C4-2B (cell line): ENCODE data around the gene LIN7C.

ENCODE experiments used
- H3K27ac ChIP-seq: fragments of 450-650 bp; 2 replicates; pipeline ENCODE4 v1.5.1; 2017
- ZFX ChIP-seq: fragments of 450-650 bp; IDR thresholded peaks from 2 replicates; pipeline ENCODE4 v1.6.1; 2017
- TF ChIP-seq, protein P1 (sequence below): fragments of 450-650 bp; conservative IDR thresholded peaks from 2 replicates; pipeline ENCODE4 v1.5.1; 2017; ENCODE audit warnings: mild to moderate bottlenecking

LIN7C gene

DNA sequence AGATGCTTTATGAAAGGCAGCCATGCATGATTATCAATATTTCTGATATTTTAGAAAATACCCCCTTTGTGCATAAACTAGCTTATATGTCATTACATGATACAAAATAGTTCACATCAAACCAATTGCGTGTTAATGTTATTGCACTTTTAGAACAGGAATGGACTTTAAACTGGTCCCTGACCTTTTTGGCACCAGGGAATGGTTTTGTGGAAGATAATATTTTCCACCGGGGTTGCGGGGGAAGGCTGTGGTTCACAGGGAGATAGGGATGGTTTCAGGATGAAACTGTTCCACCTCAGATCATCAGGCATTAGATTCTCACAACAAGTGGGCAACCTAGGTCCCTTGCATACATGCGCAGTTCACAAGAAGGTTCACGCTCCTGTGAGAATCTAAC lies 17.5 kb downstream of the LIN7C start:
- TF ChIP-seq, protein P1, sequence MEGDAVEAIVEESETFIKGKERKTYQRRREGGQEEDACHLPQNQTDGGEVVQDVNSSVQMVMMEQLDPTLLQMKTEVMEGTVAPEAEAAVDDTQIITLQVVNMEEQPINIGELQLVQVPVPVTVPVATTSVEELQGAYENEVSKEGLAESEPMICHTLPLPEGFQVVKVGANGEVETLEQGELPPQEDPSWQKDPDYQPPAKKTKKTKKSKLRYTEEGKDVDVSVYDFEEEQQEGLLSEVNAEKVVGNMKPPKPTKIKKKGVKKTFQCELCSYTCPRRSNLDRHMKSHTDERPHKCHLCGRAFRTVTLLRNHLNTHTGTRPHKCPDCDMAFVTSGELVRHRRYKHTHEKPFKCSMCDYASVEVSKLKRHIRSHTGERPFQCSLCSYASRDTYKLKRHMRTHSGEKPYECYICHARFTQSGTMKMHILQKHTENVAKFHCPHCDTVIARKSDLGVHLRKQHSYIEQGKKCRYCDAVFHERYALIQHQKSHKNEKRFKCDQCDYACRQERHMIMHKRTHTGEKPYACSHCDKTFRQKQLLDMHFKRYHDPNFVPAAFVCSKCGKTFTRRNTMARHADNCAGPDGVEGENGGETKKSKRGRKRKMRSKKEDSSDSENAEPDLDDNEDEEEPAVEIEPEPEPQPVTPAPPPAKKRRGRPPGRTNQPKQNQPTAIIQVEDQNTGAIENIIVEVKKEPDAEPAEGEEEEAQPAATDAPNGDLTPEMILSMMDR: no peak
- no peak for TF ChIP-seq ZFX
- no peak overlapping the region for H3K27ac ChIP-seq

DNA sequence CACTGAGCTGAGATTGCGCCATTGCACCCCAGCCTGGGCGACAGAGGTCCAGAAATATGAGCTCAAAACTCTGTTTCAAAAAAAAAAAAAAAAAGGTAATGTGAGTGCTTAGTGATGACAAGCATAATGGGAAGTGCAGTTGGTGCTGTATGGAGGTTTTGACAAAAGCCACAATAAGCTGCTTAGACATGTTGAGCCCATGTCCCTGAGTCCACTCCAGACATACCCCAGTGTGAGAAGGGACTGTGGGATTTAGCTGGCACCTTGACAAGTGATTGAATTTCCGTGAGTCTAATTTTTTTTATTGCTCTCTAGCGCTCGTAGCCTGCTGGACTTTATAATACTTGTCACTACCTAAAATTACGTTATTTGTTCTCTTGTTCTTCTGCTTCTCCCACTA lies 18.9 kb downstream of the LIN7C start:
- H3K27ac ChIP-seq: no peak overlapping the region
- TF ChIP-seq, protein P1: no peak
- no peak for TF ChIP-seq ZFX

DNA sequence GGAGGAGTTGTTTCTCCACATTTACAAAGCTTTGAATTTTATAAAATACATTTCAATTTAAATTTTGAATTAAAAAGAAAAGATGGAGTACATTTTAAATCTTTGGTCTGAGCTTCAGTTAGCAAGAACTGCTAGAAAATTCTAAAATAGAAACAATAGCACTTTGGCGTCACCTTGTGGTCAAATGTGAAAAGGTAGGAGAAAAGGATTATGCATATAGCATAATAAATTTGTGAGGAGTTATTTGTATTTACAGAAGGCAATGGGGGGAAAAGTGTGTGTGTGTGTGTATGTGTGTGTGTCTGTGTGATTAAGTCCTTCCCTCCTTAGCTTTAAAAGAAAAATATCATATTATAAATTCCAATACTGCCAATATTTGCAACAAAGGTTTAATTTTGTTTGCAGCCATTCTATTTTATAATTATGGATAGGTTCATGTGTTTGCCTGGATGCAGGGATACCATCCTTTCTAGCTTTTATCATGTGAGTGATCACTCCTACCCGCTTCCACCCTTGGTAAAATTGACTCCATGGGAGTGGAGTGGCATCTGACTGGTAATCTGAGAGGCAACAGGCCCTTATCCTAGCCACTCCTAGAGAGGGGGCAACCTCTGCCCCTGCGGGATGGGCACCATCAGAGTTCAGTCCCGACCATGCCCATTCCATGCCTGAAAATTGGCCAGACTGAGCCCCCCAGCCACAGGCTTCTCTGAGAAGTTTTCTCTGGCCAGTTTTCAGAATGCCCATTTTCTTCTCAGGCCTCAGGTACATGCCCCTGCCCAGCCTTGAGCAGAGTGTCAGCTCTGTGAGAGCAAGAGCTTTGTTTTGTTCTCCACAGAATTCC lies 20.4 kb downstream of the LIN7C start:
- TF ChIP-seq, protein P1: peak; percentile 99
- TF ChIP-seq ZFX: no peak
- no peak overlapping the region for H3K27ac ChIP-seq

DNA sequence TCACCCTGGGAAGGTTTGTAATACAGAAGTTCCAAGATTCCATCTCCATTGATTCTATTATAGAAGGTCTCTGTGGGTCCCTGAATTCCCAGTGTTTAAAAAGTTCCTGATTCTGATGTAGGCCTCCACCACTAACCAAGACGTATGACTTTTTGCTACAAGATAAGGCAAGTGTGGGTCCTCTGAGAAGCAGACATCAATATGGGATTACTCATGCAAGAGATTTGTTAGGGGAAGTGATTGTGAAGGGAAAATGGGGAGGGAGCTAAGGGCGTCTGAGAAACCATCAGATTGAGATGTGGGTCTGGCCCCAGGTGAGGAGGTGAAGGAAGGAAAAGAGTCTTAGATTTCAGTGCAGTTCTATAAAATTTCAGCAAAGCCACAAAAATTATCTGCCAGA lies 23.8 kb downstream of the LIN7C start:
- TF ChIP-seq ZFX: no peak
- TF ChIP-seq, protein P1: no peak
- H3K27ac ChIP-seq: no peak overlapping the region

DNA sequence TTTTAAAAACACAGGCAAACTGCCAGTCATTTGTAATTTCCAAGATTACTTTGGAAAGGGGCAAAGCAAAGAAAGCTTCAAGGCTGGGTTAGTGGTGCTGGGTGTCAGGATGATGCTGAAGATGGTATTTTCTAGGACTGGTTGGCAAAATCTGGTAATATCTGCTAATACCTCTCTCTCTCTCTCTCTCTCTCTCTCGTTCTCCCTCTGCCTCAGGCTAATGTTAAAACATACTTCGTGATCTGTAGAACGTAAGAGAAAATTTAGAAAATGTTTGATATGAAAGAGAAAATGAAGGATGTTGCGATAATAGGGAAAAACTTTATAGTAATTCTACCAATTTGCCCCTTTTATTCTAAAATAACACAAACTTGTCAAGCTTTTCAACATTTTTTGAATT lies 24.6 kb downstream of the LIN7C start:
- TF ChIP-seq, protein P1: no peak
- no peak for TF ChIP-seq ZFX
- H3K27ac ChIP-seq: no peak overlapping the region

DNA sequence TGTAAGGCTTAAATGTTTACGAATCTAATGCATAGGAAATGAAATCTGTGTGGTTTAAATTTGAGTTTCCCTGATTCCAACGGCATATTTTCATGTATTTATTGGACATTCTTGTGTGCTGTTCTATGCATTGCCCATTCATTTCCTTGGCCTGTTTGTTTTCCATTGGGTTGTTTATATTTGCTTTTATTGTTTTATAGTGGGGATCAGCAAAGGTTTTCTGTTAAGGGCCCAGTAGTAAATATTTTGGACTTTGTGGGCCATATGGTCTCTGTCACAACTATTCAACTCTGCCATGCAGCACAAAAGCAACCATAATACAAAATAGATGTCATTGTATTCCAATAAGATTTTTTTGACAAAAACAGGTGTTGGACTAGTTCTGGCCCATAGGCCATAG lies 28.7 kb downstream of the LIN7C start:
- H3K27ac ChIP-seq: no peak overlapping the region
- TF ChIP-seq, protein P1: no peak
- no peak for TF ChIP-seq ZFX

DNA sequence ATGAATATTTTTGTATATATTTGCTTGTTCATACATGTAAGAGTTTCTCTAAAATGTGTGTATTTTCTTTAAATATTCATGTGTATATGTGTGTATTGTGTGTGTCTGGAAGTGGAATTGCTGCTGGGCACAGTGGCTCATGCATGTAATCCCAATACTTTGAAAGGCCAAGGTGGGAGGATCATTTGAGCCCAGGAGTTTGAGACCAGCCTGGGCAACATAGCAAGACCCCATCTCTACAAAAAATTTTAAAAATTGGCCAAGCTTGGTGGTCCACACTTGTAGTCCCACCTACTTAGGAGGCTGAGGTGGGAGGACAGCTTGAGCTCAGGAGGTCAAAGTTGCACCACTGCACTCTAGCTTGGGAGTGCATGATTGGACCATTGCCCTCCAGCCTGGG lies 29.3 kb downstream of the LIN7C start:
- no peak overlapping the region for H3K27ac ChIP-seq
- no peak for TF ChIP-seq ZFX
- TF ChIP-seq, protein P1: no peak
